HG03045 (cell line): ENCODE results near the gene YES1.
"Not testable (repeated sequence)": the region's sequence is repeated elsewhere in the genome, so short reads cannot be mapped to it uniquely, and the experiment has no call there.

Experiments
- ATAC-seq: cut with Tn5 transposase; IDR thresholded peaks from one replicate; pipeline ENCODE4 v1.9.1; 2021; ENCODE audit warnings: mild to moderate bottlenecking, moderate library complexity; ENCODE audit not compliant: unreplicated experiment

The YES1 gene

GRCh38 chr18:686339-687111, 125.5 kb downstream of the YES1 start:
- no peak for ATAC-seq

GRCh38 chr18:685438-685837, 126.6 kb downstream of the YES1 start:
- no peak for ATAC-seq

GRCh38 chr18:683531-683930, 128.5 kb downstream of the YES1 start:
- no peak for ATAC-seq

DNA sequence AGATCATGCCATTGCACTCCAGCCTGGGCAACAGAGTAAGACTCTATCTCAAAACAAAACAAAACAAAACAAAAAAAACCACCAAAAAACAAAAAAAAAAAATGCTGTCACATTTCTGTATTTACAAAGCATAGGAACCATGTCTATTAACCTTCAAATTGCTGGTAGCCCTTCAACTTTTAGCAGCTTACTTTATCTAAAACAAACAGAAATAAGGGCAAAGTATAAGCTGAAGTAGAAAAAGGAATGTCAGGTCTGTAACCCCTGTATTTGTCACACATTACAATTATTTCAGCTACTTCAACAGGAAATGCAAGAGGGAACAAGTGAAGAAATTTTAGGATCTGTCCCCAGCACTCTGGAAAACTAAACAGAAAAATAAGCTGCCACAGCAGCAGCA, 129.2 kb downstream of the YES1 start:
- no peak for ATAC-seq

DNA sequence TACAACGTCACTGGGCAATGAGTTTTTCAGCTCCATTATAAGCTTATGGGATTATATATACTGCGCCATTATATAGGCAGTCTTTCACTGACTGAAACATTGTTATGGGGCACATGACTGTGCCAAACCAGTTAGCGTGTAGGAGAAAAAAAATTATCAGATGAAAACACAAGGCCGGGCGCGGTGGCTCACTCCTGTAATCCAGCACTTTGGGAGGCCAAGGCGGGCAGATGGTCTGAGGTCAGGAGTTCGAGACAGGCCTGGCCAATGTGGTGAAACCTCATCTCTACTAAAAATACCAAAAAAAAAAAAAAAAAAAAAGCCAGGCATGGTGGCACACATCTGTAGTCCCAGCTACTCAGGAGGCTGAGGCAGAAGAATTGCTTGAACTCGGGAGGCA, 129.6 kb downstream of the YES1 start:
- not testable (repeated sequence) for ATAC-seq

GRCh38 chr18:681985-682384, 130.1 kb downstream of the YES1 start:
- ATAC-seq: no peak

DNA sequence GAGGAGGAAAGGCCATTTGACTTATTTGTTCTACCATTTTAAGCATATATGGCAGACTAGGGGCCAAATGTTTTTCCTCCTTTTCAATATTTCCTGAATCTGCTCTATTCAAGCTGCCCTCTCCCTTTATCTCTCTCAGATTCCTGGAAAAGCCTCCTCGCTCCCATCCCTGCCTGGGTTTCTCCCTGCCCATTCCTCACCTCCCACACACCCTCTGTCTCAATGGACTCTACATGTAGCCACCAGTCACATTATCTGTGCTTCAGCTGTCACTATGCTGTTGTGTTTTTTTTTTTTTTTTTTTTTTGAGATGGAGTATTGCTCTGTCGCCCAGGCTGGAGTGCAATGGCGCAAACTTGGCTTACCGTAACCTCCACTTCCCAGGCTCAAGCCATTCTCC, 131.7 kb downstream of the YES1 start:
- no peak for ATAC-seq

DNA sequence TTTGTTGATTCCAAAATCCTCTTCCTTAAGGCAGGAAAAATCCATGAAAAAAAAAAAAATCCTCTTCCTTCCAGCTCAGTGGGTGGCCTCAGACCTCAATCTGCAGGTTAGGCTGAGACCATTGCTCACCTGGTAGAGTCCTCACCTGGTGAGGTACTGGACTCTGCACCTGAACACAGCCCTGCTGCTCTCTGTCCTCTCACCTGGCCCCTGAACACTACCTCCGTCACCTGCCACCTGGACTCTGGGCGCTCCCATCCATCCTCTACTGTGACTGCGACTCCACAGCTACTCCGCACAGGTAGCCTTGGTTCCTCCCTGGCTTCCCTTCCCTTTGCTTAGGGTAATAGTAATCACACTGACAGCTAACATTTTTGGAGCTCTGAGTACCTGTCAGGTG, 132.5 kb downstream of the YES1 start:
- ATAC-seq: no peak

GRCh38 chr18:678482-679182, 133.4 kb downstream of the YES1 start:
- no peak for ATAC-seq

- no peak for ATAC-seq
Measured at GRCh38 chr18:677951-678381, 134.1 kb downstream of the YES1 start.

DNA sequence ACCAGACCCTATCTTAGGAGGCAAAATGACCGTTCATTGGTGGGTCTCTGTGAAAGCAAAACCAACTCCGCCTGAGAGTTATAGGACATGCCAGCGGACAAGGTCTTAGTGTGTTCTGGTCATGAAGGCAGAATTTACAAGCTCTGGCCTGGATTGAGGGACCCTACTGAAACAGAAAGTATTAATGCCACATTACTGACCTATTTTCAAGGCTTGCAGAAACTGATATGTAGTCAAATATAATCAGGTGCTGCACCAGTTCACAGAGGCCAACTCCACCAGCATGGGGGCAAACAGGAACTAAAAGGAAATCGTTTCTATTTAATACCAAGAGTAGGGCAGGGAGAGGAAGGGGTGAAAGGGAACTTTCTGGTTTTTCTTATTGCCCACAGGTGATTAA, 134.9 kb downstream of the YES1 start:
- no peak for ATAC-seq

DNA sequence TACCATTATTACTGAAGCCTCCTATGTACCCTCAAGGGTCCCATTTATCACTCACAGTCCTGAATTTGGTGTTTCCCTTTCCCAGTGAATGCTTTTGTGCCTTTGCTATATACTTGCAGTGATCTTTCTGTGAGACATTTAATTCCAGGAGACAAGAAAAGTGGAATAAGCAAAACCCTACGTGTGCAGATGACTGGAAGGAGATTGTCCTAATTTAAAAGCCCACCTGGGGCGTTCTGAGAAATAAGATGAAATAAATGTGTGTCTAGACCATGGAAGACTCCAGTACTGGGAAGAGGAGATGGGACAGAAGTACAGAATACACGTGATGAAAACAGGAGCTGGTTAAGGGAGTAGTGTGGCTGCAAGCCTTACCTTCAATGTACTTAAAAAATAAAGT, 135.3 kb downstream of the YES1 start:
- no peak for ATAC-seq

- ATAC-seq: no peak
Measured at GRCh38 chr18:676069-676468, 136.0 kb downstream of the YES1 start.

DNA sequence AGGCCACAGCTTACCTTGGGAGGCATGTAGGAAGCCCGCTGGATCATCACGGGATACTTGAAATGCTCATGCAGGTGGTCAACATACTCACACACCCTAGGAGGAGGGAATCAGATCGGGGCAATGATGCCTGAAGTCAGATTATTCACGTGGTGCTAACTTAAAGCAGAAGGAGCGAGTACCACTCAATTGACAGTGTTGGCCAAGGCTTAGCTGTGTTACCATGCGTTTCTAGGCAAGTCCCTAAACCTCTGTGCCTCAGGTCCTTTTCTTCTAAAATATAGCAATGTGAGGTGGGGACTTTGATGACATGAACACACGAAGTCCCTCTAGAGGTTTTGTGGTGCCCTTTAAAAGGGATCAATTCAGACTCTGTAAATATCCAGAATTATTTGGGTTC, 136.7 kb downstream of the YES1 start:
- ATAC-seq: no peak

DNA sequence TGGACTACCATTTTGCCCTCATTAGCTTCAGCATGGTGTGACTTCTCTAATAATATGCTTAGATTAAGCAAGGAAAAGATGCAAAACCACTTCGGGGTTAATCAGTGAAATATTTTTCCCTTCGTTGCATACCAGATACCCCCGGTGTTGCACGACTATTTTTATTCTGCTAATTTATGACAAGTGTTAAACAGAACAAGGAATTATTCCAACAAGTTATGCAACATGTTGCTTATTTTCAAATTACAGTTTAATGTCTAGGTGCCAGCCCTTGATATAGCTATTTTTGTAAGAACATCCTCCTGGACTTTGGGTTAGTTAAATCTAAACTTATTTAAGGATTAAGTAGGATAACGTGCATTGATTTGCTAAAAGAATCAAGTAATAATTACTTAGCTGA, 138.3 kb downstream of the YES1 start:
- no peak for ATAC-seq

DNA sequence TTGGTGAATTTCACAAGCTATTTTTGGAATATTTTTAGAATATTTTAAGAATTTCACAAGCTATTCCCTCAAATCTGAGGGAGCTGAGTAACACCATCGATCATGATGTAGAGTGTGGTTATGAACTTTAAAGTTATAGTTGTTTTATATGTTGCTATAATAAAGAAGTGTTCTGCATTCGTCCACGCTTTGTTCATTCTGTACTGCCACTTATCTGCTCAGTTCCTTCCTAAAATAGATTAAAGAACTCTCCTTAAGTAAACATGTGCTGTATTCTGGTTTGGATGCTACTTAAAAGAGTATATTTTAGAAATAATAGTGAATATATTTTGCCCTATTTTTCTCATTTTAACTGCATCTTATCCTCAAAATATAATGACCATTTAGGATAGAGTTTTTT, 138.7 kb downstream of the YES1 start:
- no peak for ATAC-seq
